ENCODE measurements around the gene LHX6. TPM values are rescaled to one million over a fixed set of nuclear protein-coding genes. Genes with fewer than 3 reads are reported as not detected.

Gene LHX6
- total and polyA plus RNA-seq, 2 of the 13 experiments (the other 11 are each of a cell fraction or from before 2014, with no cell fraction given) = 1.1 to 1.3 TPM

- TF ChIP-seq FOXP4 (CRISPR knock-in tag; IDR thresholded peaks at IDR 0.05) = peak; percentile 23; the same call in 1 of the 2 replicates
- no peak for TF ChIP-seq KDM5A (IDR thresholded peaks at IDR 0.05; ENCODE audit: borderline replicate concordance, low read length)
- TF ChIP-seq ZNF629 (CRISPR knock-in tag; conservative IDR thresholded peaks at IDR 0.05) = no peak
- TF ChIP-seq ERF (CRISPR knock-in tag; IDR thresholded peaks at IDR 0.05) = 0 out of 2 replicates have a peak, but pooled peaks have one; percentile 21
- no peak for TF ChIP-seq EHMT2 (IDR thresholded peaks at IDR 0.05; ENCODE audit: borderline replicate concordance, low read depth, low read length)
- no peak for TF ChIP-seq SKIL (CRISPR knock-in tag; IDR thresholded peaks at IDR 0.05; ENCODE audit: borderline replicate concordance)
- 0 out of 2 replicates have a peak, but pooled peaks have one; percentile 17 for TF ChIP-seq RCOR2 (CRISPR knock-in tag; IDR thresholded peaks at IDR 0.05)
- peak; percentile 46; the same call in 1 of the 2 replicates for TF ChIP-seq ELF3 (CRISPR knock-in tag; IDR thresholded peaks at IDR 0.05)
- TF ChIP-seq, protein P1, sequence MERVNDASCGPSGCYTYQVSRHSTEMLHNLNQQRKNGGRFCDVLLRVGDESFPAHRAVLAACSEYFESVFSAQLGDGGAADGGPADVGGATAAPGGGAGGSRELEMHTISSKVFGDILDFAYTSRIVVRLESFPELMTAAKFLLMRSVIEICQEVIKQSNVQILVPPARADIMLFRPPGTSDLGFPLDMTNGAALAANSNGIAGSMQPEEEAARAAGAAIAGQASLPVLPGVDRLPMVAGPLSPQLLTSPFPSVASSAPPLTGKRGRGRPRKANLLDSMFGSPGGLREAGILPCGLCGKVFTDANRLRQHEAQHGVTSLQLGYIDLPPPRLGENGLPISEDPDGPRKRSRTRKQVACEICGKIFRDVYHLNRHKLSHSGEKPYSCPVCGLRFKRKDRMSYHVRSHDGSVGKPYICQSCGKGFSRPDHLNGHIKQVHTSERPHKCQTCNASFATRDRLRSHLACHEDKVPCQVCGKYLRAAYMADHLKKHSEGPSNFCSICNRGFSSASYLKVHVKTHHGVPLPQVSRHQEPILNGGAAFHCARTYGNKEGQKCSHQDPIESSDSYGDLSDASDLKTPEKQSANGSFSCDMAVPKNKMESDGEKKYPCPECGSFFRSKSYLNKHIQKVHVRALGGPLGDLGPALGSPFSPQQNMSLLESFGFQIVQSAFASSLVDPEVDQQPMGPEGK (CRISPR knock-in tag; IDR thresholded peaks at IDR 0.05) = peak; percentile 25; the same call in 1 of the 2 replicates
- TF ChIP-seq PTBP1 (IDR thresholded peaks at IDR 0.05; ENCODE audit: low read depth, low read length, poor library complexity, severe bottlenecking) = no peak
- peak; percentile 56; the same call in 1 of the 2 replicates for TF ChIP-seq ZNF644 (CRISPR knock-in tag; IDR thresholded peaks at IDR 0.05; ENCODE audit: low read depth)
- no peak for TF ChIP-seq ZBTB26 (CRISPR knock-in tag; IDR thresholded peaks at IDR 0.05; ENCODE audit: borderline replicate concordance)
Measured at GRCh38 chr9:122261469-122261881, 32.7 kb upstream of the LHX6 start (continued).

Data from HepG2 (cell line).